ENCODE results near the gene PLAA. TPM values are rescaled to one million over a fixed set of nuclear protein-coding genes. Genes with fewer than 3 reads are reported as not detected.
A peak's percentile ranks its signal among the peaks of the same experiment; 100 is the strongest.
"Not testable (repeated sequence)": the region's sequence is repeated elsewhere in the genome, so short reads cannot be mapped to it uniquely, and the experiment has no call there.

PLAA gene
- total and polyA plus RNA-seq, 2 experiments from 2014 or later: 26.3 to 27.5 TPM

DNA sequence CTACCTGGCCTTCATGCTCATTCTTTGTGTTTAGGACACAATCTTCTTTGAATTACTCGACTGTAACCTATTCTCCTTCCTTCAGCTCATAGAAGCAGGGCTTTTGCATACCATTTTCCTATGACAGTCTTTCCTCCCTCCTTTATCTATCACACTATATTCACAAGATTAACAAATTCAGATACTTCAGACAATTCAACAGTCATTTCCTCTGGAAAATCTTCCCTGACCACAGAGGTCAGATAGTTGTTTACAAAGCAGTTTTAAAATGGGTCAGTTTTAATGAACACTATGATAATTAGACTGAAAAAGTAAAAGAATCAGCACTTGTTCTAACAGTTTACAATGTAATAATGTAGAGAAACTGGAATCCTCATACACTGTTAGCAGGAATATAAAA lies 58.8 kb downstream of the PLAA start:
- Histone ChIP-seq H3K9ac (no peak overlapping the region), H3K79me2 (ENCODE audit: insufficient read depth) (peaks cover 74% of the 10 kb centered on the region), H3F3A (ENCODE audit: insufficient read depth) (peaks cover 14% of the 10 kb centered on the region), H3K9me3 (ENCODE audit: low read depth) (no peaks in the 10 kb centered on the region), H2AFZ (no peak overlapping the region), H4K20me1 (ENCODE audit: insufficient read depth) (no peaks in the 10 kb centered on the region; the same call in 1 of the 2 replicates), H3K36me3 (ENCODE audit: low read depth) (peaks cover 10% of the 10 kb centered on the region; the same call in 1 of the 2 replicates), H3K4me1 (ENCODE audit: insufficient read depth) (peaks cover 11% of the 10 kb centered on the region; the same call in 1 of the 2 replicates), H3K4me2 (ENCODE audit: unreplicated experiment) (no peak overlapping the region), H3K27me3 (replicated peaks; ENCODE audit: insufficient read depth) (no peaks in the 10 kb centered on the region), H3K9me2 (ENCODE audit: insufficient read depth) (no peaks in the 10 kb centered on the region), H3K4me3 (no peak overlapping the region), H3K27ac (no peak overlapping the region)
- 95% methylated on average over 1 of the region's 1 CpG for WGBS, 2 experiments (ENCODE audit: low coverage in 1 of 2, low lambda C conversion rate in 2 of 2, missing lambda C conversion rate in 2 of 2)
- TF ChIP-seq EZH2 (IDR thresholded peaks at IDR 0.05; ENCODE audit: insufficient read depth, poor library complexity, severe bottlenecking) (no peak), EZH2phosphoT487 (IDR thresholded peaks at IDR 0.05; ENCODE audit: insufficient read depth, low read depth) (no peak)
- no peak for DNase-seq
- in situ Hi-C loops (cut with MboI): no loop called here

DNA sequence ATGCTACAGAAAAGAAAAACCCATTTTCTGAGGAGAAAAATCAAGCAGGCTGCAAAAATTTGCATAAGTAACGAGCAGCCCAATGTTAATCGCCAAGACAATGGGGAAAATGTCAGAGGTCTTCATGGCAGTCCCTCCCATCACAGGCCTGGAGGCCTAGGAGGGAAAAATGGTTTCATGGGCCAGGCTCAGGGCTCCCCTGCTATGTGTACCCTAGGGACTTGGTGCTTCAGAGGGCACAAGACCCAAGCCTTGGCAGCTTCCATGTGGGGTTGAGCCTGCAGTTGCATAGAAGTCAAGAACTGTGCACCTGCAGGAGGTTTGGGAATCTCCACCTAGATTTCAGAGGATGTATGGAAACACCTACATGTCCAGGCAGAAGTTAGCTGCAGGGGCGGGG lies 64.9 kb downstream of the PLAA start:
- Histone ChIP-seq H3K9me2 (ENCODE audit: insufficient read depth) (no peaks in the 10 kb centered on the region), H3F3A (ENCODE audit: insufficient read depth) (no peaks in the 10 kb centered on the region), H3K4me1 (ENCODE audit: insufficient read depth) (no peaks in the 10 kb centered on the region), H3K9ac (no peak overlapping the region), H3K4me2 (ENCODE audit: unreplicated experiment) (no peak overlapping the region), H3K27ac (no peak overlapping the region), H3K9me3 (ENCODE audit: low read depth) (no peaks in the 10 kb centered on the region), H2AFZ (no peak overlapping the region), H4K20me1 (ENCODE audit: insufficient read depth) (no peaks in the 10 kb centered on the region), H3K4me3 (no peak overlapping the region), H3K27me3 (replicated peaks; ENCODE audit: insufficient read depth) (no peaks in the 10 kb centered on the region), H3K79me2 (ENCODE audit: insufficient read depth) (peaks cover 26% of the 10 kb centered on the region), H3K36me3 (ENCODE audit: low read depth) (peaks cover 13% of the 10 kb centered on the region; the same call in 1 of the 2 replicates)
- DNase-seq: no peak
- TF ChIP-seq EZH2phosphoT487 (IDR thresholded peaks at IDR 0.05; ENCODE audit: insufficient read depth, low read depth) (no peak), EZH2 (IDR thresholded peaks at IDR 0.05; ENCODE audit: insufficient read depth, poor library complexity, severe bottlenecking) (no peak)
- in situ Hi-C loops (cut with MboI): no loop called here
- WGBS, 2 experiments (ENCODE audit: low coverage in 1 of 2, low lambda C conversion rate in 2 of 2, missing lambda C conversion rate in 2 of 2): 93 to 95% methylated on average over 3 of the region's 3 CpGs

DNA sequence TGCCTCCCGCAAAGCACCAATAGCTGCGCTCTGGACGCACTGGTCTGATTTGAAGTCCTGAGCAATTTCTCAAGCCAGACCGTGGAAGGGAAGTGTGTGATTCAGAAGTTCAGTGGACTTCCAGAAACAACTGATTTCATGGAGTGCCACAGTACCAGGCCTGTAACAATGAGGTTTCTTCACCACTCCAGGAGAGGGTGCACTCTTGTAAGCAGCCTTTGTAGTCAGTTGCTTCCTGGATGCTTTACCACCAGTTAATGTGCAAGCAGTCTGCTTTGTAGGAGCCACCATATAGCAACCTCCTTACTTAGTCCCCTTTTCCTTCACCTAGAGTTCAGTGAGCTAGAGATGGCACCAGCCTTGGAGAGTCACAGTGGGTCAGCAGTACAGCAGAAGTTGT lies 66.8 kb downstream of the PLAA start:
- 98 to 99% methylated on average over 4 of the region's 4 CpGs for WGBS, 2 experiments (ENCODE audit: low coverage in 1 of 2, low lambda C conversion rate in 2 of 2, missing lambda C conversion rate in 2 of 2)
- H3K27ac ChIP-seq: no peak overlapping the region

DNA sequence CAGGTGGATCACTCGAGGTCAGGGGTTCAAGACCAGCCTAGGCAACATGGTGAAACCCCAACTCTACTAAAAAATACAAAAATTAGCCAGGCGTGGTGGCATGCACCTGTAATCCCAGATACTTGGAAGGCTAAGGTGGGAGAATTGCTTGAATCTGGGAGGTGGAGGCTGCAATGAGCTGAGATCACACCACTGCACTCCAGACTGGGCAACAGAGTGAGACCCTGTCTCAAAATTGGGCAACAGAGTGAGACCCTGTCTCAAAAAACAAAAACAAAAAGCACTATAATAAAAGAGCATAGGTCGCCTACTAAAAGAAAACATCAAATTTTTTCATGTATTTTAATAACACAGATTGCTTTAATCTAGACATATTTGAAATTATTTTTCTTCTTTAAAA lies 71.9 kb downstream of the PLAA start:
- H3K9me2 ChIP-seq (ENCODE audit: insufficient read depth); H3K9ac ChIP-seq; H3F3A ChIP-seq (ENCODE audit: insufficient read depth); H3K4me3 ChIP-seq; in situ Hi-C loops (cut with MboI); H4K20me1 ChIP-seq (ENCODE audit: insufficient read depth); H3K4me2 ChIP-seq (ENCODE audit: unreplicated experiment); H3K27me3 ChIP-seq (replicated peaks; ENCODE audit: insufficient read depth); H3K36me3 ChIP-seq (ENCODE audit: low read depth); H2AFZ ChIP-seq; H3K27ac ChIP-seq; H3K4me1 ChIP-seq (ENCODE audit: insufficient read depth); H3K79me2 ChIP-seq (ENCODE audit: insufficient read depth); H3K9me3 ChIP-seq (ENCODE audit: low read depth); DNase-seq: not testable (repeated sequence)
- 92 to 96% methylated on average over 3 of the region's 3 CpGs for WGBS, 2 experiments (ENCODE audit: low coverage in 1 of 2, low lambda C conversion rate in 2 of 2, missing lambda C conversion rate in 2 of 2)

More for the DNA sequence above, 66.8 kb downstream of the PLAA start:
- H3K9me3 ChIP-seq (ENCODE audit: low read depth): no peaks in the 10 kb centered on the region
- H4K20me1 ChIP-seq (ENCODE audit: insufficient read depth): no peaks in the 10 kb centered on the region
- in situ Hi-C loops (cut with MboI): no loop called here
- no peak overlapping the region for H3K4me2 ChIP-seq (ENCODE audit: unreplicated experiment)
- no peaks in the 10 kb centered on the region for H3K27me3 ChIP-seq (replicated peaks; ENCODE audit: insufficient read depth)
- H3K79me2 ChIP-seq (ENCODE audit: insufficient read depth): peaks cover 7% of the 10 kb centered on the region
- H3K9ac ChIP-seq: no peak overlapping the region
- H3K4me3 ChIP-seq: no peak overlapping the region
- no peaks in the 10 kb centered on the region for H3K9me2 ChIP-seq (ENCODE audit: insufficient read depth)
- no peaks in the 10 kb centered on the region for H3F3A ChIP-seq (ENCODE audit: insufficient read depth)
- no peaks in the 10 kb centered on the region for H3K4me1 ChIP-seq (ENCODE audit: insufficient read depth)
- DNase-seq: no peak
- peaks cover 13% of the 10 kb centered on the region; the same call in 1 of the 2 replicates for H3K36me3 ChIP-seq (ENCODE audit: low read depth)
- no peak overlapping the region for H2AFZ ChIP-seq
- TF ChIP-seq EZH2 (IDR thresholded peaks at IDR 0.05; ENCODE audit: insufficient read depth, poor library complexity, severe bottlenecking): no peak
- no peak for TF ChIP-seq EZH2phosphoT487 (IDR thresholded peaks at IDR 0.05; ENCODE audit: insufficient read depth, low read depth)

DNA sequence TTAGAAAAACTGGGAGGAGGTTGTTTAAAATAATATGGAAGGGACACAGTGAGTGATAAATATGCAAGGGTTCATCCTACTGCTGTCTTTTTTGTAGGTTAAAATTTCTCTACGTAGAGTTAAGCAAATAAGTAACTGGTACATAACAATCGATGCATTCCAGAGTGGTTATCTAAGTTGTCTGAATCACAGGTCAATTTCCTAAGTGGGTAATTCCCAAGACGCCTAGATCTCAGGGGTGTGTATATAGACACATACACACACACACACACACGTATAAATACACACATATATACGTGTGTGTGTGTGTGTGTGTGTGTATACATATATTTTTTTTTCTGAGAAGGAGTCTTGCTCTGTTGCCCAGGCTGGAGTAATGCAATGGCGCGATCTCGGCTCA lies 76.8 kb downstream of the PLAA start:
- in situ Hi-C loops (cut with MboI): no loop called here
- H3K79me2 ChIP-seq (ENCODE audit: insufficient read depth): no peaks in the 10 kb centered on the region
- H3K9me2 ChIP-seq (ENCODE audit: insufficient read depth): no peaks in the 10 kb centered on the region
- H3K4me1 ChIP-seq (ENCODE audit: insufficient read depth): no peaks in the 10 kb centered on the region
- H3F3A ChIP-seq (ENCODE audit: insufficient read depth): no peaks in the 10 kb centered on the region
- H3K4me3 ChIP-seq: no peak overlapping the region
- H3K9me3 ChIP-seq (ENCODE audit: low read depth): no peaks in the 10 kb centered on the region
- H3K27ac ChIP-seq: no peak overlapping the region
- TF ChIP-seq EZH2phosphoT487 (IDR thresholded peaks at IDR 0.05; ENCODE audit: insufficient read depth, low read depth) (no peak), EZH2 (IDR thresholded peaks at IDR 0.05; ENCODE audit: insufficient read depth, poor library complexity, severe bottlenecking) (no peak)
- no peak overlapping the region for H3K4me2 ChIP-seq (ENCODE audit: unreplicated experiment)
- H3K27me3 ChIP-seq (replicated peaks; ENCODE audit: insufficient read depth): no peaks in the 10 kb centered on the region
- DNase-seq: peak; percentile 2
- 85 to 86% methylated on average over 8 of the region's 8 CpGs for WGBS, 2 experiments (ENCODE audit: low coverage in 1 of 2, low lambda C conversion rate in 2 of 2, missing lambda C conversion rate in 2 of 2)
- H3K36me3 ChIP-seq (ENCODE audit: low read depth): peaks cover 4% of the 10 kb centered on the region; the same call in 1 of the 2 replicates
- no peak overlapping the region for H3K9ac ChIP-seq
- H4K20me1 ChIP-seq (ENCODE audit: insufficient read depth): no peaks in the 10 kb centered on the region
- H2AFZ ChIP-seq: no peak overlapping the region
